NB4 (cell line): ENCODE data around the gene IL32.

ENCODE experiments used
- CTCF ChIP-seq: IDR thresholded peaks from one replicate; pipeline ENCODE4 v1.5.1; 2012; ENCODE audit warnings: low read depth, low read length
- MYC ChIP-seq: IDR thresholded peaks from 2 replicates; pipeline ENCODE4 v1.6.1; 2011; ENCODE audit warnings: low read depth, low read length

GRCh38 chr16:3029491-3030221, 35.8 kb upstream of the IL32 start:
- TF ChIP-seq MYC (no peak), CTCF (no peak)
